GM21576 (cell line): ENCODE data around the gene SLC12A6.

ENCODE experiments used
- ATAC-seq: cut with Tn5 transposase; IDR thresholded peaks from one replicate; pipeline ENCODE4 v1.9.1; 2021; ENCODE audit warnings: mild to moderate bottlenecking, moderate library complexity; ENCODE audit not compliant: unreplicated experiment

The SLC12A6 gene

GRCh38 chr15:34332553-34333120 is 4.9 kb downstream of the SLC12A6 start:
- no peak for ATAC-seq

GRCh38 chr15:34331809-34332208 is 5.8 kb downstream of the SLC12A6 start:
- ATAC-seq, result no peak

GRCh38 chr15:34330279-34330678 is 7.3 kb downstream of the SLC12A6 start:
- ATAC-seq, result no peak

- no peak for ATAC-seq
Observed at GRCh38 chr15:34329006-34329405, 8.6 kb downstream of the SLC12A6 start.

GRCh38 chr15:34327906-34328305 is 9.7 kb downstream of the SLC12A6 start:
- no peak for ATAC-seq

- ATAC-seq, result no peak
Observed at GRCh38 chr15:34325368-34325767, 12.2 kb downstream of the SLC12A6 start.

- no peak for ATAC-seq
Observed at GRCh38 chr15:34324933-34325332, 12.6 kb downstream of the SLC12A6 start.

GRCh38 chr15:34323217-34323616 is 14.4 kb downstream of the SLC12A6 start:
- ATAC-seq, result no peak

GRCh38 chr15:34318277-34319079 is 19.1 kb downstream of the SLC12A6 start:
- no peak for ATAC-seq

- no peak for ATAC-seq
Observed at GRCh38 chr15:34314491-34315490, 22.8 kb downstream of the SLC12A6 start.

GRCh38 chr15:34311563-34311962 is 26.0 kb downstream of the SLC12A6 start:
- no peak for ATAC-seq

- ATAC-seq, result no peak
Observed at GRCh38 chr15:34304613-34305012, 33.0 kb downstream of the SLC12A6 start.

GRCh38 chr15:34301058-34301457 is 36.5 kb downstream of the SLC12A6 start:
- no peak for ATAC-seq

GRCh38 chr15:34297059-34297458 is 40.5 kb downstream of the SLC12A6 start:
- ATAC-seq, result no peak

- no peak for ATAC-seq
Observed at GRCh38 chr15:34292621-34293020, 45.0 kb downstream of the SLC12A6 start.

- ATAC-seq, result no peak
Observed at GRCh38 chr15:34284937-34285336, 52.6 kb downstream of the SLC12A6 start.

GRCh38 chr15:34282384-34282783 is 55.2 kb downstream of the SLC12A6 start:
- no peak for ATAC-seq

GRCh38 chr15:34280193-34280592 is 57.4 kb downstream of the SLC12A6 start:
- ATAC-seq, result no peak

GRCh38 chr15:34279368-34279767 is 58.2 kb downstream of the SLC12A6 start:
- no peak for ATAC-seq

- ATAC-seq, result no peak
Observed at GRCh38 chr15:34275721-34276120, 61.9 kb downstream of the SLC12A6 start.

GRCh38 chr15:34275154-34275553 is 62.4 kb downstream of the SLC12A6 start:
- no peak for ATAC-seq
